Measurements from ENCODE around the gene ARID5A. TPM values are rescaled to one million over a fixed set of nuclear protein-coding genes. Genes with fewer than 3 reads are reported as not detected.
A peak's percentile ranks its signal among the peaks of the same experiment; 100 is the strongest.

The ARID5A gene
- total and polyA plus RNA-seq, 2 of the 13 experiments (the other 11 are each of a cell fraction or from before 2014, with no cell fraction given), result 6.0 to 9.5 TPM

- TF ChIP-seq ARID4A (CRISPR knock-in tag; IDR thresholded peaks at IDR 0.05; ENCODE audit: borderline replicate concordance) (peak; percentile 95), PRPF4 (IDR thresholded peaks at IDR 0.05; ENCODE audit: low read depth, low read length, poor library complexity, severe bottlenecking) (no peak), ZNF501 (CRISPR knock-in tag; IDR thresholded peaks at IDR 0.05) (peak; percentile 96), WIZ (CRISPR knock-in tag; IDR thresholded peaks at IDR 0.05) (no peak), CREB3 (CRISPR knock-in tag; IDR thresholded peaks at IDR 0.05) (peak; percentile 84; the same call in 1 of the 2 replicates), ZSCAN29 (CRISPR knock-in tag; conservative IDR thresholded peaks at IDR 0.05) (peak; percentile 56; the same call in 1 of the 2 replicates), SPEN (CRISPR knock-in tag; IDR thresholded peaks at IDR 0.05; ENCODE audit: low read depth) (peak; percentile 92), ZNF709 (CRISPR knock-in tag; IDR thresholded peaks at IDR 0.05) (peak; percentile 86), CHCHD3 (CRISPR knock-in tag; IDR thresholded peaks at IDR 0.05) (peak; percentile 68; the same call in 1 of the 2 replicates), NFYB (CRISPR knock-in tag; IDR thresholded peaks at IDR 0.05) (no peak), PHF21A (CRISPR knock-in tag; IDR thresholded peaks at IDR 0.05) (peak; percentile 86), KLF11 (CRISPR knock-in tag; IDR thresholded peaks at IDR 0.05) (peak; percentile 75; the same call in 1 of the 2 replicates), RBM22 (optimal IDR thresholded peaks at IDR 0.05; ENCODE audit: low read length) (no peak), AHR (CRISPR knock-in tag; IDR thresholded peaks at IDR 0.05) (peak; percentile 64; the same call in 1 of the 2 replicates), RFX3 (CRISPR knock-in tag; IDR thresholded peaks at IDR 0.05) (no peak), MYPOP (CRISPR knock-in tag; IDR thresholded peaks at IDR 0.05) (peak; percentile 93), ZNF264 (CRISPR knock-in tag; IDR thresholded peaks at IDR 0.05) (peak; percentile 90), ELF3 (CRISPR knock-in tag; IDR thresholded peaks at IDR 0.05) (peak; percentile 82), TARDBP (CRISPR knock-in tag; IDR thresholded peaks at IDR 0.05) (peak; percentile 85), KLF15 (CRISPR knock-in tag; IDR thresholded peaks at IDR 0.05; ENCODE audit: borderline replicate concordance) (no peak), TEF (CRISPR knock-in tag; IDR thresholded peaks at IDR 0.05) (no peak; the same call in 1 of the 2 replicates), ARID2 (CRISPR knock-in tag; IDR thresholded peaks at IDR 0.05; ENCODE audit: borderline replicate concordance) (peak; percentile 92), GTF3A (CRISPR knock-in tag; conservative IDR thresholded peaks at IDR 0.05) (no peak), MAFG (CRISPR knock-in tag; IDR thresholded peaks at IDR 0.05) (no peak)
Measured at GRCh38 chr2:96549967-96550786, 13.6 kb downstream of the ARID5A start (continued).
